ENCODE data around the gene ZGRF1. TPM values are rescaled to one million over a fixed set of nuclear protein-coding genes. Genes with fewer than 3 reads are reported as not detected.

ZGRF1 gene
- total RNA-seq, 1 experiment from 2014 or later = 21.4 TPM

DNA sequence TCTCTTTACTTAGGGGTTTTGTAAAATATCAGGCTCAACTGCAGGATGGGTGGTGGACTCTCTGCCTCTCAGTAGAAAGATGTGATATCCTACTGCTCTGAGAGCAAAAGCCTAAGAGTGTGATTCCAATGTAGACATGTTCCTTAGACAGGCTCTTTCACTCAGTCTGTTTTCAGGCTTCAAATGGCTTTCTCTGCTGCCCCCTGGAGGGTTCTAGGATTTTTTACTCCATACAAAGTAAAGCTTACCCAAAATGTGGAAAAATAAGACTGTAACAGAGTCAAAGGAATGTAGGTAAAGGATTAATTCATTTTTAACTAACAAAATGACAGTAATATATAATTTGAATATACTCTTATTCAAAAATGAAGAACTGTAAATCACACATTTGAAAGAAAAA lies 32.1 kb downstream of the ZGRF1 start:
- Histone ChIP-seq H4K20me1 (ENCODE audit: insufficient read depth) (no peaks in the 10 kb centered on the region), H3K4me3 (replicated peaks in 1 of 2; ENCODE audit: low read depth in 1 of 2, low read length in 2 of 2) (no peak overlapping the region), H3K79me2 (ENCODE audit: insufficient read depth, low read length) (no peaks in the 10 kb centered on the region), H3K27ac (ENCODE audit: low read depth, low read length) (no peak overlapping the region), H3K9me3 (ENCODE audit: control insufficient read depth in 1 of 2, insufficient read depth in 1 of 2, low read depth in 1 of 2, low read length in 2 of 2) (no peaks in the 10 kb centered on the region), H3K4me2 (ENCODE audit: low read length) (no peak overlapping the region), H3K9ac (ENCODE audit: low read length) (no peak overlapping the region), H3K36me3 (ENCODE audit: control insufficient read depth in 1 of 2, insufficient read depth in 2 of 2, low read length in 2 of 2) (0 out of 4 replicates have a peak, but pooled peaks cover 0 to 2% of the 10 kb centered on the region in 2 experiments), H3K4me1 (ENCODE audit: control insufficient read depth in 1 of 2, insufficient read depth in 2 of 2, low read length in 2 of 2) (no peaks in the 10 kb centered on the region), H3K9me2 (ENCODE audit: insufficient read depth) (no peaks in the 10 kb centered on the region), H3K27me3 (ENCODE audit: insufficient read depth, low read length) (no peaks in the 10 kb centered on the region), H2AFZ (ENCODE audit: low read depth, low read length, poor library complexity, severe bottlenecking) (no peak overlapping the region)
- POLR2A ChIA-PET = no interaction called here
- RAD21 ChIA-PET (ENCODE audit: low non-redundant PET in 1 of 2, low total read pairs in 2 of 2, uncharacterized antibody in 2 of 2, unreplicated experiment in 2 of 2) = interaction anchor here in 1 of 2 experiments (0.6 kb wide), 1 partner anchor 36 kb away, joined by 4 read pairs; no protein-coding TSS in a partner anchor
- BruUV-seq (replicated peaks) = no TSS peak
- ATAC-seq = peak; percentile 88
- intact Hi-C loops (cut with micrococcal nuclease) = loop anchor here (1.0 to 10.0 kb wide), 2 partner anchors 276 to 500 kb away; no protein-coding TSS in a partner anchor
- peak; percentile 18 for DNase-seq (ENCODE audit: low read depth, low spot score)
- CTCF ChIA-PET = interaction anchor here (0.6 to 2.1 kb wide), 9 partner anchors 15 to 505 kb away, joined by 3 to 17 read pairs (median 4); no protein-coding TSS in a partner anchor
- TF ChIP-seq, protein P1, sequence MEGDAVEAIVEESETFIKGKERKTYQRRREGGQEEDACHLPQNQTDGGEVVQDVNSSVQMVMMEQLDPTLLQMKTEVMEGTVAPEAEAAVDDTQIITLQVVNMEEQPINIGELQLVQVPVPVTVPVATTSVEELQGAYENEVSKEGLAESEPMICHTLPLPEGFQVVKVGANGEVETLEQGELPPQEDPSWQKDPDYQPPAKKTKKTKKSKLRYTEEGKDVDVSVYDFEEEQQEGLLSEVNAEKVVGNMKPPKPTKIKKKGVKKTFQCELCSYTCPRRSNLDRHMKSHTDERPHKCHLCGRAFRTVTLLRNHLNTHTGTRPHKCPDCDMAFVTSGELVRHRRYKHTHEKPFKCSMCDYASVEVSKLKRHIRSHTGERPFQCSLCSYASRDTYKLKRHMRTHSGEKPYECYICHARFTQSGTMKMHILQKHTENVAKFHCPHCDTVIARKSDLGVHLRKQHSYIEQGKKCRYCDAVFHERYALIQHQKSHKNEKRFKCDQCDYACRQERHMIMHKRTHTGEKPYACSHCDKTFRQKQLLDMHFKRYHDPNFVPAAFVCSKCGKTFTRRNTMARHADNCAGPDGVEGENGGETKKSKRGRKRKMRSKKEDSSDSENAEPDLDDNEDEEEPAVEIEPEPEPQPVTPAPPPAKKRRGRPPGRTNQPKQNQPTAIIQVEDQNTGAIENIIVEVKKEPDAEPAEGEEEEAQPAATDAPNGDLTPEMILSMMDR (IDR thresholded peaks at IDR 0.05 in 2 of 3, conservative IDR thresholded peaks at IDR 0.05 in 1 of 3; ENCODE audit: borderline replicate concordance in 1 of 3, insufficient read depth in 1 of 3, low read depth in 2 of 3, low read length in 2 of 3) = peak; percentile 64 to 70 (median 69)
- TF ChIP-seq YY1 (IDR thresholded peaks at IDR 0.05; ENCODE audit: extremely low read depth, insufficient replicate concordance, low read depth, low read length) (no peak), RAD21 (IDR thresholded peaks at IDR 0.05; ENCODE audit: low read depth) (peak; percentile 83)

DNA sequence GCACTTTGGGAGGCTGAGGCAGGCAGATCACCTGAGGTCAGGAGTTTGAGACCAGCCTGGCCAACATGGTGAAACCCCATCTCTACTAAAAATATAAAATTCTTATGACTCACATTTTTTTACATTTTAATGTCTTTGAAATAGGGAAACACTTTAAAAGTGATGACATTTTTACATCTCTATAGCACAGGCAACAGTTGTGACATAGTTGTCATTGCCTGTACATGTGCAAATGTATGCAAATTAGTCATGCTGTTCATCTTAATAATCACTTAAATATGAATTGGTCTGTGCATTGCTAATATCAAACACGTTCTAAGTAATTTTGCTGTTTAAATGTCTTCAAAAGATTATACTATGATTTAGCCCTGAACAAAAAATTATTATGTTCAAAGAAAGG lies 41.7 kb downstream of the ZGRF1 start:
- H3K9ac ChIP-seq (ENCODE audit: low read length) = no peak overlapping the region
- intact Hi-C loops (cut with micrococcal nuclease) = no loop called here
- no peaks in the 10 kb centered on the region for H3K79me2 ChIP-seq (ENCODE audit: insufficient read depth, low read length)
- POLR2A ChIA-PET = no interaction called here
- CTCF ChIA-PET = no interaction called here
- no peak overlapping the region for H2AFZ ChIP-seq (ENCODE audit: low read depth, low read length, poor library complexity, severe bottlenecking)
- no peaks in the 10 kb centered on the region for H3K36me3 ChIP-seq (ENCODE audit: control insufficient read depth in 1 of 2, insufficient read depth in 2 of 2, low read length in 2 of 2)
- RAD21 ChIA-PET (ENCODE audit: low non-redundant PET in 1 of 2, low total read pairs in 2 of 2, uncharacterized antibody in 2 of 2, unreplicated experiment in 2 of 2) = no interaction called here
- DNase-seq (ENCODE audit: low read depth, low spot score) (no peak), ATAC-seq (no peak)
- H3K4me2 ChIP-seq (ENCODE audit: low read length) = no peak overlapping the region
- no peak overlapping the region for H3K4me3 ChIP-seq (replicated peaks in 1 of 2; ENCODE audit: low read depth in 1 of 2, low read length in 2 of 2)
- H4K20me1 ChIP-seq (ENCODE audit: insufficient read depth) = no peaks in the 10 kb centered on the region
- H3K27ac ChIP-seq (ENCODE audit: low read depth, low read length) = no peak overlapping the region
- peaks cover 0 to 2% of the 10 kb centered on the region in 2 experiments; a peak in 1 of 4 replicates for H3K4me1 ChIP-seq (ENCODE audit: control insufficient read depth in 1 of 2, insufficient read depth in 2 of 2, low read length in 2 of 2)
- TF ChIP-seq RAD21 (IDR thresholded peaks at IDR 0.05; ENCODE audit: low read depth) = no peak
- TF ChIP-seq SRF (IDR thresholded peaks at IDR 0.05; ENCODE audit: low read depth) = no peak
- no peak for TF ChIP-seq EGR1 (IDR thresholded peaks at IDR 0.05; ENCODE audit: low read depth)
- no peak for TF ChIP-seq JUND (IDR thresholded peaks at IDR 0.05)
- no peak for TF ChIP-seq EZH2phosphoT487 (IDR thresholded peaks at IDR 0.05; ENCODE audit: borderline replicate concordance)
- no peaks in the 10 kb centered on the region for H3K27me3 ChIP-seq (ENCODE audit: insufficient read depth, low read length)
- BruUV-seq (replicated peaks) = no TSS peak
- no peaks in the 10 kb centered on the region for H3K9me3 ChIP-seq (ENCODE audit: control insufficient read depth in 1 of 2, insufficient read depth in 1 of 2, low read depth in 1 of 2, low read length in 2 of 2)
- H3K9me2 ChIP-seq (ENCODE audit: insufficient read depth) = no peaks in the 10 kb centered on the region

Data from HCT116 (cell line).